Measurements from ENCODE around the gene DES. TPM values are rescaled to one million over a fixed set of nuclear protein-coding genes. Genes with fewer than 3 reads are reported as not detected.

Gene DES
- total RNA-seq, 2 donors from 2014 or later, result 1.1 to 3.5 TPM

GRCh38 chr2:219449609-219450008 is 31.4 kb downstream of the DES start:
- peaks cover 3% of the 10 kb centered on the region for H3K4me1 ChIP-seq (ENCODE audit: control insufficient read depth, insufficient read depth, low read length)
- no peak overlapping the region for H3K27ac ChIP-seq (ENCODE audit: low read depth, low read length)
- H3K27me3 ChIP-seq (ENCODE audit: control insufficient read depth, insufficient read depth, low read length, poor library complexity, severe bottlenecking), result no peaks in the 10 kb centered on the region
- no peaks in the 10 kb centered on the region for H3K9me3 ChIP-seq (ENCODE audit: control insufficient read depth, low read length)
- no peak for DNase-seq
- no peak for TF ChIP-seq CTCF (conservative IDR thresholded peaks at IDR 0.05)
- peaks cover 8% of the 10 kb centered on the region for H3K4me1 Mint-ChIP-seq
- H3K9me3 Mint-ChIP-seq, result no peaks in the 10 kb centered on the region
- no peak overlapping the region for H3K4me3 ChIP-seq (ENCODE audit: low read length)
- H3K9ac ChIP-seq (ENCODE audit: extremely low read depth, low read length, poor library complexity, severe bottlenecking), result no peak overlapping the region
- WGBS, 2 experiments (ENCODE audit: insufficient coverage in 1 of 2, insufficient read length in 1 of 2), result 89 to 97% methylated on average over 3 to 5 of the region's 5 CpGs
- H3K27ac Mint-ChIP-seq, result no peak overlapping the region
- no peaks in the 10 kb centered on the region for H3K36me3 Mint-ChIP-seq (ENCODE audit: low read depth)
- H3K36me3 ChIP-seq (ENCODE audit: control insufficient read depth, insufficient read depth, low read length), result no peaks in the 10 kb centered on the region
- no peak overlapping the region for H3K4me3 Mint-ChIP-seq
- H3K27me3 Mint-ChIP-seq (ENCODE audit: insufficient read depth), result peaks cover 85% of the 10 kb centered on the region

GRCh38 chr2:219451661-219452360 is 33.6 kb downstream of the DES start:
- no peak overlapping the region for H3K27ac Mint-ChIP-seq
- Histone ChIP-seq H3K9me3 (ENCODE audit: control insufficient read depth, low read length) (no peaks in the 10 kb centered on the region), H3K27me3 (ENCODE audit: control insufficient read depth, insufficient read depth, low read length, poor library complexity, severe bottlenecking) (no peaks in the 10 kb centered on the region), H3K36me3 (ENCODE audit: control insufficient read depth, insufficient read depth, low read length) (no peaks in the 10 kb centered on the region), H3K27ac (ENCODE audit: low read depth, low read length) (no peak overlapping the region), H3K4me1 (ENCODE audit: control insufficient read depth, insufficient read depth, low read length) (peaks cover 3% of the 10 kb centered on the region), H3K4me3 (ENCODE audit: low read length) (no peak overlapping the region), H3K9ac (ENCODE audit: extremely low read depth, low read length, poor library complexity, severe bottlenecking) (no peak overlapping the region)
- 94% methylated on average over 15 to 18 of the region's 18 CpGs for WGBS, 2 experiments (ENCODE audit: insufficient coverage in 1 of 2, insufficient read length in 1 of 2)
- H3K4me1 Mint-ChIP-seq, result peaks cover 8% of the 10 kb centered on the region
- no peak for TF ChIP-seq CTCF (conservative IDR thresholded peaks at IDR 0.05)
- H3K27me3 Mint-ChIP-seq (ENCODE audit: insufficient read depth), result peaks cover 77% of the 10 kb centered on the region
- H3K4me3 Mint-ChIP-seq, result no peak overlapping the region
- DNase-seq, result no peak
- H3K9me3 Mint-ChIP-seq, result no peaks in the 10 kb centered on the region
- H3K36me3 Mint-ChIP-seq (ENCODE audit: low read depth), result no peaks in the 10 kb centered on the region

GRCh38 chr2:219452361-219453317 is 34.5 kb downstream of the DES start:
- TF ChIP-seq CTCF (conservative IDR thresholded peaks at IDR 0.05), result no peak
- no peaks in the 10 kb centered on the region for H3K27me3 ChIP-seq (ENCODE audit: control insufficient read depth, insufficient read depth, low read length, poor library complexity, severe bottlenecking)
- peaks cover 72% of the 10 kb centered on the region for H3K27me3 Mint-ChIP-seq (ENCODE audit: insufficient read depth)
- no peak overlapping the region for H3K9ac ChIP-seq (ENCODE audit: extremely low read depth, low read length, poor library complexity, severe bottlenecking)
- 83 to 87% methylated on average over 18 to 23 of the region's 23 CpGs for WGBS, 2 experiments (ENCODE audit: insufficient coverage in 1 of 2, insufficient read length in 1 of 2)
- H3K36me3 ChIP-seq (ENCODE audit: control insufficient read depth, insufficient read depth, low read length), result no peaks in the 10 kb centered on the region
- no peak overlapping the region for H3K27ac ChIP-seq (ENCODE audit: low read depth, low read length)
- no peak overlapping the region for H3K4me3 Mint-ChIP-seq
- H3K9me3 Mint-ChIP-seq, result no peaks in the 10 kb centered on the region
- peaks cover 8% of the 10 kb centered on the region for H3K4me1 Mint-ChIP-seq
- no peaks in the 10 kb centered on the region for H3K36me3 Mint-ChIP-seq (ENCODE audit: low read depth)
- H3K4me3 ChIP-seq (ENCODE audit: low read length), result no peak overlapping the region
- H3K27ac Mint-ChIP-seq, result no peak overlapping the region
- peak; percentile 79 for DNase-seq
- peaks cover 3% of the 10 kb centered on the region for H3K4me1 ChIP-seq (ENCODE audit: control insufficient read depth, insufficient read depth, low read length)
- no peaks in the 10 kb centered on the region for H3K9me3 ChIP-seq (ENCODE audit: control insufficient read depth, low read length)

Measured in endodermal cell (in vitro differentiated cells).